Islet precursor cell (in vitro differentiated cells): ENCODE results near the gene SP6.

ENCODE experiments used
- DNase-seq: peaks from one replicate; pipeline ENCODE4 v3.0.0-alpha.2; 2018

Gene SP6

DNA sequence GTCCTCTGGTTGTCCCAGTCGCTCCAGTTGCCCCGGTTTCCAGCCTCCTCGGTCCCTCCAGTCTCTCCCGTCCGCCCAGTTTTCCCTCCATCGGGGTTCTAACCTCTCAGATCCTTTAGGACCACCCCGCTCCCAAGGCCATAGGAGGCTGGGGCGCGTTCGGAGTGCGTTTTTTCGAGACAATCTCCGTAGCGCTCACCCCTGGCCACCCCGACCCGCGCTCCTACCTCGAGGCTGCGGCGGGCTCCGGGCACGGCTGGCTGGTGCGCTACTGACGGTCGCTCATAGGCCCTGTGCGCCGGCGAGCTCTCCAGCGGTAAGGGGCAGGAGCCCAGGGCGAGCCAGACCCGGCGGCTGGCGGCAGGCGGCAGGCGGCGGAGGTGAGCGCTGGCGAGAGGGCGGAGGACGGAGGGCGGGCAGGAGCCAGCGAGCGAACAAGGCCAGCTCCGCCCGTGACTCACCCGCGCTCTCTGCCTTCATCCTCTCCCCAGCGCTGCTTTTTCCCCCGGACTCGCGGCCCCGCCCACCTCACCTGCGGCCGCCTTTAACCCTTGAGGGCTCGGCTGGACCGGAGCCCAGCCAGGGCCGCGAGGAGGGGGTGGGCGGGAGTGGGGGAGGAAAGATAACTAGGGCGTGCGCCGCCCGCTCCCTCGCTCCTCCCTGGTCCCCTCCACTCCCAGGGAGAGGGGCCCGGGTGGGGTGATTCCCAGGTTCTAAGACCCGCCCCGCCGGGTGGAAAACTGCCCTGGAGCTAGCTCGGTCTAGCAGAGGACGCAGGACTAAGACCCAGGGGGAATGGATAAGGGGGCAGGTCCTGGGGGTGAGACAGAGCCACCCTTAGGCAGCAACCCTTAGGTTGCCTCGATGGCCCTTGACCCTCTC, at the start of gene SP6:
TSS of gene SP6 (minus strand) at position 472 of the 882 bp plus-strand sequence. CDS start 2,734 bp downstream, outside the sequence.
- peak; percentile 99 for DNase-seq

GRCh38 chr17:47899643-47900042, 48.7 kb upstream of the SP6 start:
- no peak for DNase-seq

GRCh38 chr17:47898241-47898640, 47.3 kb upstream of the SP6 start:
- DNase-seq = no peak

DNA sequence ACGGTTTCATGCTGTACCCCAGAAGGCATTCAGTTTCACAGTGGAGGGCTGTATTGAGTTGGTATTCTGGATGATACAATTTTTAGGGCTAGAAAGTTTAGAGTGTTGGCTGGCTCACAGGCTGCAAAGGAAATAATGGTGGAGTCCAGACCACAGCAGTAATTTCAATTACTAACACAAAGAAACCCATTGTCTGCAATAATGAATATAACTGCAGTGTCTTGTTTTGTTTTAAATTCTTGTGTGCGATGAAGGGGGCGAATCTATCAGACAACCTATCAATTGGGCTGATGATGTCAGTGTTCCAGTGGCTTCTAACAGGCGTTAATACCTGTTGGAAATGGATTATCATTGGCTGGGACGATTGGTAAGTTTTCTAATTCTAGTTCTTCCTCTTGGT, 46.6 kb upstream of the SP6 start:
- no peak for DNase-seq

DNA sequence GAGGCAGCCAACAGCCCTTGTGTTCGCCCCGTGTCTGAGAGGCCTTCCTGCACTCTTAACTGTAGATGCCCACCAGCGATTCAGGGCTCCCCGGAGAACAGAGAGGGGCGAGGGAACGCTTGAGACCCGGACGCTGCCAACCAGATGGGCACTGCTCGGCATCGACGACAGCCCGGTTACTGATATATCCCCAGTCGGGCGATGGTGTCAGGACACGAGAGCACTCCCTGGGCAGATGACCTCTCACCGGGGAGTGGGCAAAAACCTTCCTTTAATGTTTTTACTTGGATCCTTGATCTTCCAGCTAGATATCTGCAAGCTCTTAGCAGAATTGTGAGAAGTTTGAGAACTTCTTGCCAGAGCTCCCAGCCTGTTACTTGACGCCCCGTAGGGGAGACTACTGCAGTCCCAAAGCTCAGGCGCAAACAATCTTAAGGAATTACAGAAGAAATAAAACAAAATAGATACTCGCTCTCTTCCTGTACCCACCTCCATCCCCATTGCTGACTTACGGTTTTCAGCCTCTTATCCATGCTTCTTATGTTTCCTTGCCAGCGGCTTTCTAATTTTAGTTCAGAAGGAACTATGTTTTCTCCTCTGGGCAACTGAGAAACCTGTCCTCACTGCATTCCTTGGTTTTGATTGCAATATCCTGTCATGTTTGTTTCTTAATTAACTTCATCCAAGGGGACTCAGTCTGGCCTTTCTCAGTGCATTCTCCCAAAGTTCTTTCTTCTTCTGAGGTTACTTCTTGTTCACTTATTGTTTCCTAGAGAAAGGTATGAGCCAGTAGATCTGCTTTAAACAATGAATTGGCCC, 45.9 kb upstream of the SP6 start:
- DNase-seq = no peak

DNA sequence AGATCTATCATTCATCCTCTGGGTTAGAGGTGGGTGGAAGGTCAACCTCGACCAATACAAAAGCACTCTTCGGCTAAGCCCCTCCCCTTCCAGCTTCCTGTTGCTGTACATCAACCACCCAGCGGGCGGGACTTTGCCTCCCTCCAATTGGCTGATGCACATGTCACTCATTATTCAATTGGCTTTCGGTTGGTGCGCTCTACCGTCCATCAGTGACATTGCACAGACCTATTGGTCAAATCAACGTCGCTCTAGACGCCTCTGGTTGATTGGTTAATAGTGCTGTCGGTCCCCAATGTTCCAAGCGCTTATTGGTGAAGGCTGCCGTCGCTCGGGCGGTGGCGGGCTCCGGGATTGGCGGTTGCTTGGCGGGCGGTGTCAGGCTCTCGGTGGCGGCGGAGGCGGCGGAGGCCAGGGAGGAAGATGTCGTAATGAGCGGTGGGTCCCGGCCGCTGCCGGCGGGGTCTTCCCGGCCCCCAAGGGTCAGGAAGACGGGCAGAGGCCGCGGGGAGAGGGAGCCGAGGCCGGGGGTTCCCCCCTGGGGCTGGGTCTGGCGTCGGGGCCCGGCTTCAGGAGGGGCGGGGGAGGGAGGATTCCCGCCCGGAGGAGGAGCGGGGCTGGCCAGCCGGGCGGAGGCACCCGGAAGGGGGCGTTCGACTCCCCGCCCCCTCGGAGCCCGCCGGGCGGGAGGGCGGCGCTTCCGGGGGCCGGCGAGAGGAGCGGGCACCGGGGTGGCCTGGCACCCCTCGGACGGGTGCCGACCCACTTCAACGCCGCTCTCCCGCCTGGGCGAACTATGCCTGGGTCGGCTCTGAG, 45.1 kb upstream of the SP6 start, which contains the start of gene SP2:
TSS of gene SP2 (plus strand) at position 381 of the 816 bp plus-strand sequence. CDS start at position 432, 51 bp downstream.
- peak; percentile 100 for DNase-seq

- DNase-seq = peak; percentile 75
Measured at GRCh38 chr17:47895347-47895855, 44.4 kb upstream of the SP6 start.

DNA sequence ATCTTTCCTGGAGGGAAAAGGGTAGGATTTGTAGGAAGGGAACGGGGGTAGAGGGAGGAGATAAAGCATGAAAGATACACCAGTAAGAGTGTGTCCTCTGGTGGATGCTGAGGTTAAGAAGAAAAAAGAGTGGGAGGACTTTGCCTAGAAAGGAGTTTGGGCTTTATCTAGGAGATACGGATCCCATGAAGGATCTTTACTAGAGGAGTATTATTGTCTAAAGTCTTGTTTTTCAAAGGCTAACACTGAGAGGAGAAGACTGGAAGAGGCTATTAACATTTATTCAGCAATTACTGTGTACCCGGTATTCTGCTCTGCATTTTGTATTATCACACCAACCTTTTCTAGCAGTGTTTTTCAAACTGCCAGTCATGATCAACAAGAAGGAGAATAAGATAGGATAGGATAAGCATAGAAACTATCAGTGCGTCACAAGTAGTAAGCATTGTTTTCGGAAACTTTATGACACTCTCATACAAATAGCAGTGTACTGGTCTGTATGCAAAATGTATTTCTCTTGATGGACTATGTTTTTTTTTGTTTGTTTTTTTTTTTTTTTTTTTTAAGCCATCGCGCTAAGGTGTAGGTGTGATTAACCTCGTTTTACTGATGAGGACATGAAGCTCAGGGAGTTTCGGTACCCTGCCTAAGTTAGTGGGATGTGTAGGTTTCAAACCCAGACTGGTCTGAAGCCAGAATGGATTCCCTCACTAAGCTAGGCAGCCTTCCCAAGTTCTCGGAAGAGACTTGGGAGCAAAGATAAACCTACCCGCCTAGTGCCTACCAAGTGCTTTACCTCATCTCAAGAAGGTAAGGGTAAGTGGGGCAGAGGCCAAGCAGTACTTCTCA, 43.8 kb upstream of the SP6 start:
- no peak for DNase-seq

DNA sequence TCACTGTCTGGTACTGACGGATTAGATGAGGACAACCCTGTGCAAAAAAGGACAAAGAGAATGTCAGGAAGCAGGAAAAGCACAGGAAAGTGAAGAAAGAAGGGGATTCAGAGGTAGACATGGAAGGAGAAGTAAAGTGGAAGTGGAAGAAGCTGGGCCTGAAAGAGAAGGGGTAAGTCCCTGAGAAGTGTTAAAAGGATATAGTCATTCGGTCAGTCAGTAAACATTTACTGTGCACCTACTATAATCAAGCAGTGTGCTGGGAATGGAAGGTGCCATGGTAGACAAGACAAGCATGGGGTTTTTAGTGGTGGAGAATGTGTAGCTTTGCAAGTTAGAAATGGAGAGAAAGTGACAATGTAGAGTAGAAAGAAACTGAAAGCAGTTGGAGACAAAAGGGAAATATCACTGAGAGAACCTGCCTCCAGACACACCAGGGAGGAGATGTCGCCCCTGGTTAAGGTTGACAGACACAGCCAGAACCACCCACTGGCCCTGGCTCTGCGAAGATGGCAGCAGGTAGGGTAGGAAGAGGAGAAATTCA, 40.7 kb upstream of the SP6 start:
- DNase-seq = no peak

GRCh38 chr17:47889734-47890529, 39.0 kb upstream of the SP6 start:
- DNase-seq = peak; percentile 96

GRCh38 chr17:47888293-47888692, 37.3 kb upstream of the SP6 start:
- DNase-seq = peak; percentile 95

DNA sequence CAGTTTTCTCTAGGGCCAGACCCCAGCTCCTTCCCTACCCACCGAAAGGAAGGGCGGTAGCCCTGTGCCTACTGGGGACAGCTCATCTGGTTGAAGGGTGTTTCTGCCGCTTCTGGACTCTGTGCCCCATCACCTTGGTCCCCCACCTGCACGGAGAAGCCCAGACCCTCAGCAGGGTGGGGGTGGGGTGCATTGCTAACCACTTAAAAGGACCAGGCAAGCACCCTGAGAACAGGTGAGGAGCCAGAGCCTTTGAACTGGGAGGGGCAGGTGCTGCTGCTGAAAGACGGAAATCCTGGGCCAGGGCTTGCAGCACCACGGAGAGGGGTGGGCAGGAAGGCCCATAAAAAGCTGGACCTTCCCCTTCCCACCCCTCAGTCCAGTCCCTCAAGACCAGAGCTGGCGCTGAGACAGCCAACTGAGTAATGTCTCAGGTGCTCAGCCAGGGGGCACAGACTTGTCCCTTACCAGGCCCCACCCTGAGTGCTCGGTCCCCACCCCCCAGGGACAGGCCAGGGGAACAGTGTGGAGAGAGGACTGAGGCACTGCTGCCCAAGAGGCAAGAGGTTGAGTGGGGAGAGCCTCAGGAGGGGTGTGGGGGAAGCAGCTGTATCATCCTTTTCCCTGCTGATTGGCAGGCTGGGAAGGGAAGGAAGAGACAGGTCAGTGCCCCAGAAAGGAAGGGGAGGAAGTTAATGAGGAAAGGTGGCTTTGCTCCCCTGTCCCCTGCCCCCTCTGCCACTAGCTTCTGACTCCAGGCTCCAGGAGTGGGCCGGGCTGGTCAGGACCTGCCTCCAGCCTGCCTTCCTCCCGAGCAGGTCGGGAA, 34.2 kb upstream of the SP6 start:
- DNase-seq = peak; percentile 80

DNA sequence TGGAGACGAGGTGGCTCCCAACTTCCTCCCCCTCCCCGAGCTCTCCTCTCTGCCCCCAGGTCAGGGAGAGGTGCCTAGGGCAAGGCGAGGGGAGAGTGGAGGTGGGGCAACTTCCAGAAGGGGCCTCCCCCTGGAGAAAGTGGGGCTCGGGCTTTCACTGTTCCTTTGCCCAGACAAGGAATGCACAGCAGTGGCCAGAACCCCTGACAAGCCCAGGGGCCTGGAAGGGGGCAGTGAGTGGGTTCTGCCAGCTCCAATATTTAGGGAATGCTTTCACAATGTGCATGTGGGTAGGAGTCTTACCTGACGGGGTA, 33.4 kb upstream of the SP6 start:
- DNase-seq = no peak

DNA sequence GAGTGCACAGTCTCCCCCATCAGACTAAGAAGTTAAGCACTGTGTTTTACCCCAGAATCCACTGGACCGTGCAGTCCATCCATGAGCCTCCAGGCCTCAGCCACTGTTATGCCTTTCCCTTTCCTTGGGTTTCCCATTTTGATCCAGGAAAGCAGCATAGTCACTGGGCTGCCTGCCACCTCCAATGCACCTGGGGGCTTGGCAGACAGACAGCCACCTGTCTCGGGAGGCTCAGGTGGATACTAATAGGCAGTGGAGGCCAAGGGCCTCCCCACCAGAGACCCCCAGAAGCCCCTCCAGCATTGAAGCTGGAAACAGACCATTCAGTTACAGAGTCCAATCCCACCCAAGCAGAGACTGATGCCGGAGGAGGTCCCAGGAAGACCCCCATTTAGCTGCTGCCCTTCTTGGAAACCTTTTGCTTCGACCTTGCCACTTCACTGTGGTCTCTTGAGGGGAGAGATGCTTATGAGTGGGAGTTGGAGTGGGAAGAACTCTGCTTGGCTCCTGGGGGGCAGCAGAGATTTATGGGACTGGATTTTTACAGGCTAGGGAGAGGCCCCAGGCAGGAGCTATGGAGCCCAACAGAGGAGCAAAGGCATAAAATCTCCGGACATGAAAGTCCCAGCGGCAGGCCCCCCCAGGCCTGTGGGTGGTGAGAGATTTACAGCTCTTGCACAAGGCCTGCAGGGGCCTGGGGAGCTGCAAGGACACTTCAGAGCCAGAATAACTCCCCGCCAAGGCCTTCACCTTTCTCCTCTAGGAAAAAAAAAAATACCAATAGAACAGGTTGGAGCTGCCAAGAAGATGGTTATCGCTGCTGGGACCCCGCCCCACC, 32.8 kb upstream of the SP6 start:
- DNase-seq = peak; percentile 90

DNA sequence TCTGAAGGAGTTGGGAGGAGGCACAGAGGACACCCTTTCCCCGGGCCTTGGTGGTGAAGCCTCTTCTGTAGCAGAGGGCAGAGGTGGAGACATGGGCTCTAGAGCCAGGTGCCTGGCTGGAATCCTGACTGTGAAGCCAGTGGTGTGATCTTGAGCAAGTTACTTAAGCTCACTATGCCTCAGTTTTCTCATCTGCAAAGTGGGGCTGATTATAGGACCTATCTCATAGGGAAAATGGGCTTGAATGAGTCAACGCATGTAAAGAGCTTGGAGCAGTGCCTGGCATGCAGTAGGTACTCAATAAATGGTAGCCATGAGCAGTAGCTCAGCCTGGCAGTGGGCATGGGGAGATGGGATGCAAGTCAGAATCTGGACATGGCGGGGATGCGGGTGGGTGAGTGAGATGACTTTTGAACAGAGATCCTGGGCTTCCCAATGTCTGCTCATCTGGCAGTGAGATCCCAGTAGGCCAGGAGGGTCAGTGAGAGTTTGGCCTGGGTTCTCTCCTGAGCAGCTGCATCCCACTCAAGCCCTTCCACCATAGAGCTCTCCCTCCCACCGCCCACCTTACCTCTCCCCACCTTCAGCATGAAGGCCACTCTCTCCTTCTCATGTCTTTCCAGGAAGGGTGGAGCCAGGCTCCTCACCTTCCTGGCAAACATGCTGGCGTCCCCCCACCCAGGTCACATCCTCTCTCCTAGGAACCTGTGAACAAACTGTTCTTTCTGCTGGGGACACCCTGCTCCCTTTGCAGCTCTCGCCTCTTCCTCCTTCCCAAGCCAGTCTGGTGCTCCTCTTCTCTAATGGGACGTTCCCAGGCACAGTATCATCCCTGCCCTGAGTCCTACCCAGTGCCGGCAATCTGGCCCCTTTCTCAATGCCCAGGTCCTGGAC, 32.0 kb upstream of the SP6 start:
- DNase-seq = no peak

DNA sequence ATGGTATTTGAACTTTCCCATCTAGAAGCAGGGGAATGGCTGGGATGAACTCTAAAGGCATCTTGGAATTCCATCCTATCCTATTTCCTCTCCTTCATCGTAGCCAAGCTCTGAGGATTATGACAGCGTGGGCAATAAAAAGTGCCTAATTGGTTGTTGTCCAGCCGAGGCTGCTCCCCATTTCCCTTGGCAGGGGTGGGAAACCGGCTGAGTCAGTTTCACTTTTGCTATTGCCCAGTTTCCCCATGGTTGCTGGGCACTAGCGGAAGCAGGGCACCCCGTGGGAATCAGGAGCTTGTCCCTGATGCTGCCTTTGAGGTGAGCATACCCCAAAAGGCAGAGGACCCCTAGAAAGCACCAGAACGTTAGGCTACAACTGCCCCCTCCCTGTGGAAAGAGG, 31.3 kb upstream of the SP6 start:
- DNase-seq = no peak

- DNase-seq = no peak
Measured at GRCh38 chr17:47879776-47880454, 29.0 kb upstream of the SP6 start.
